ENCODE measurements around the gene PNPLA4.

The PNPLA4 gene

GRCh38 chrX:7927259-7928167, at the start of gene PNPLA4:
TSS of gene PNPLA4 (minus strand) at chrX:7927413. CDS start at chrX:7926119, 1,294 bp downstream.
- peak; percentile 77 for DNase-seq (ENCODE audit: low spot score)

- DNase-seq (ENCODE audit: low spot score), result no peak
Observed at GRCh38 chrX:7972586-7972985, 45.4 kb upstream of the PNPLA4 start.

GRCh38 chrX:7970428-7970827, 43.2 kb upstream of the PNPLA4 start:
- no peak for DNase-seq (ENCODE audit: low spot score)

- DNase-seq (ENCODE audit: low spot score), result no peak
Observed at GRCh38 chrX:7965436-7965835, 38.2 kb upstream of the PNPLA4 start.

GRCh38 chrX:7960246-7960645, 33.0 kb upstream of the PNPLA4 start:
- no peak for DNase-seq (ENCODE audit: low spot score)

GRCh38 chrX:7953446-7953845, 26.2 kb upstream of the PNPLA4 start:
- DNase-seq (ENCODE audit: low spot score), result no peak

- no peak for DNase-seq (ENCODE audit: low spot score)
Observed at GRCh38 chrX:7950865-7951264, 23.7 kb upstream of the PNPLA4 start.

GRCh38 chrX:7948483-7948882, 21.3 kb upstream of the PNPLA4 start:
- no peak for DNase-seq (ENCODE audit: low spot score)

GRCh38 chrX:7946960-7947359, 19.7 kb upstream of the PNPLA4 start:
- DNase-seq (ENCODE audit: low spot score), result no peak

- DNase-seq (ENCODE audit: low spot score), result no peak
Observed at GRCh38 chrX:7943600-7944245, 16.5 kb upstream of the PNPLA4 start.

GRCh38 chrX:7941390-7942042, 14.3 kb upstream of the PNPLA4 start:
- DNase-seq (ENCODE audit: low spot score), result no peak

- no peak for DNase-seq (ENCODE audit: low spot score)
Observed at GRCh38 chrX:7934026-7934425, 6.8 kb upstream of the PNPLA4 start.

- no peak for DNase-seq (ENCODE audit: low spot score)
Observed at GRCh38 chrX:7926914-7927258, 327 bp downstream of the PNPLA4 start.

- peak; percentile 3 for DNase-seq (ENCODE audit: low spot score)
Observed at GRCh38 chrX:7926501-7926900, 712 bp downstream of the PNPLA4 start.

- peak; percentile 39 for DNase-seq (ENCODE audit: low spot score)
Observed at GRCh38 chrX:7925867-7926472, 1.2 kb downstream of the PNPLA4 start.

GRCh38 chrX:7921750-7922149, 5.5 kb downstream of the PNPLA4 start:
- no peak for DNase-seq (ENCODE audit: low spot score)

GRCh38 chrX:7908821-7909220, 18.4 kb downstream of the PNPLA4 start:
- DNase-seq (ENCODE audit: low spot score), result no peak

GRCh38 chrX:7904562-7904961, 22.7 kb downstream of the PNPLA4 start:
- no peak for DNase-seq (ENCODE audit: low spot score)

- DNase-seq (ENCODE audit: low spot score), result no peak
Observed at GRCh38 chrX:7891928-7892327, 35.3 kb downstream of the PNPLA4 start.

GRCh38 chrX:7889680-7890079, 37.5 kb downstream of the PNPLA4 start:
- no peak for DNase-seq (ENCODE audit: low spot score)

- DNase-seq (ENCODE audit: low spot score), result no peak
Observed at GRCh38 chrX:7889135-7889534, 38.1 kb downstream of the PNPLA4 start.

GRCh38 chrX:7876957-7877356, 50.3 kb downstream of the PNPLA4 start:
- DNase-seq (ENCODE audit: low spot score), result no peak

GRCh38 chrX:7872042-7872441, 55.2 kb downstream of the PNPLA4 start:
- DNase-seq (ENCODE audit: low spot score), result no peak
